Liver (tissue), 9 donors: ENCODE measurements around the gene ARMS2. TPM values are rescaled to one million over a fixed set of nuclear protein-coding genes. Genes with fewer than 3 reads are reported as not detected.

Source experiments
- DNase-seq: peaks from one replicate; pipeline ENCODE4 v3.0.0-alpha.2; 2017; ENCODE audit warnings: low spot score
- H3K27ac ChIP-seq, 2 donors: one replicate each; pipeline ENCODE4 v1.7.0; 2013; ENCODE audit warnings: inconsistent platforms in 2 of 2, low read length in 2 of 2, control low read depth in 1 of 2, low read depth in 1 of 2, mild to moderate bottlenecking in 1 of 2
- H3K27me3 ChIP-seq, 4 donors: one replicate each; pipeline versions ENCODE4 v1.6.1 to v1.7.0; 2013; ENCODE audit warnings: low read length in 3 of 4, inconsistent platforms in 1 of 4, mild to moderate bottlenecking in 1 of 4, moderate library complexity in 1 of 4; ENCODE audit not compliant: control insufficient read depth in 4 of 4, insufficient read depth in 4 of 4
- H3K36me3 ChIP-seq, 4 donors: one replicate each; pipeline versions ENCODE4 v1.6.1 to v1.7.0; 2013; ENCODE audit warnings: low read length in 3 of 4, mild to moderate bottlenecking in 3 of 4, low read depth in 1 of 4, moderate library complexity in 1 of 4; ENCODE audit not compliant: control insufficient read depth in 4 of 4, insufficient read depth in 3 of 4
- H3K4me1 ChIP-seq, 4 donors: one replicate each; pipeline versions ENCODE4 v1.6.1 to v1.7.0; 2013; ENCODE audit warnings: low read length in 3 of 4, mild to moderate bottlenecking in 3 of 4, moderate library complexity in 1 of 4; ENCODE audit not compliant: control insufficient read depth in 4 of 4, insufficient read depth in 4 of 4
- H3K4me3 ChIP-seq, 3 donors: one replicate each; pipeline versions ENCODE4 v1.6.1 to v1.7.0; 2013; ENCODE audit warnings: low read length in 3 of 3, control low read depth in 1 of 3, low read depth in 1 of 3, mild to moderate bottlenecking in 1 of 3
- H3K9ac ChIP-seq, 2 donors: one replicate each; pipeline ENCODE4 v1.7.0; 2013; ENCODE audit warnings: low read length in 2 of 2, mild to moderate bottlenecking in 2 of 2, moderate library complexity in 2 of 2, control low read depth in 1 of 2, low read depth in 1 of 2
- H3K9me3 ChIP-seq, 4 donors: one replicate each; pipeline versions ENCODE4 v1.6.1 to v1.7.0; 2013; ENCODE audit warnings: low read length in 3 of 4; ENCODE audit not compliant: control insufficient read depth in 4 of 4
- EGR1 ChIP-seq, 2 donors: IDR thresholded peaks; 2 replicates each; pipeline ENCODE4 v1.6.1; 2016 to 2018; ENCODE audit warnings: antibody characterized with exemption in 2 of 2, low read depth in 2 of 2
- FOXA1 ChIP-seq: IDR thresholded peaks from 2 replicates; pipeline ENCODE4 v1.6.1; 2016; ENCODE audit warnings: antibody characterized with exemption
- GABPA ChIP-seq, 2 donors: IDR thresholded peaks in 1 of 2; conservative IDR thresholded peaks in 1 of 2; 2 replicates each; pipeline ENCODE4 v1.6.1; 2016; ENCODE audit warnings: antibody characterized with exemption in 2 of 2, mild to moderate bottlenecking in 1 of 2, moderate library complexity in 1 of 2
- HNF4A ChIP-seq, 2 donors: conservative IDR thresholded peaks; 2 replicates each; pipeline ENCODE4 v1.6.1; 2016; ENCODE audit warnings: antibody characterized with exemption in 2 of 2, mild to moderate bottlenecking in 2 of 2
- HNF4G ChIP-seq: IDR thresholded peaks from 2 replicates; pipeline ENCODE4 v1.6.1; 2016; ENCODE audit warnings: antibody characterized with exemption
- JUND ChIP-seq, 2 donors: IDR thresholded peaks; 2 replicates each; pipeline ENCODE4 v1.6.1; 2016; ENCODE audit warnings: antibody characterized with exemption in 2 of 2
- MAX ChIP-seq: IDR thresholded peaks from 2 replicates; pipeline ENCODE4 v1.6.1; 2016; ENCODE audit warnings: antibody characterized with exemption
- NR2F2 ChIP-seq: IDR thresholded peaks from 2 replicates; pipeline ENCODE4 v1.6.1; 2016; ENCODE audit warnings: antibody characterized with exemption
- RAD21 ChIP-seq, 2 donors: IDR thresholded peaks; 2 replicates each; pipeline ENCODE4 v1.6.1; 2016; ENCODE audit warnings: antibody characterized with exemption in 2 of 2, mild to moderate bottlenecking in 2 of 2
- REST ChIP-seq: IDR thresholded peaks from 2 replicates; pipeline ENCODE4 v1.6.1; 2016; ENCODE audit warnings: antibody characterized with exemption, mild to moderate bottlenecking
- SP1 ChIP-seq: IDR thresholded peaks from 2 replicates; pipeline ENCODE4 v1.6.1; 2018; ENCODE audit warnings: antibody characterized with exemption, mild to moderate bottlenecking
- TAF1 ChIP-seq: conservative IDR thresholded peaks from 2 replicates; pipeline ENCODE4 v1.6.1; 2016; ENCODE audit warnings: antibody characterized with exemption, mild to moderate bottlenecking
- YY1 ChIP-seq: IDR thresholded peaks from 2 replicates; pipeline ENCODE4 v1.6.1; 2016; ENCODE audit warnings: antibody characterized with exemption, mild to moderate bottlenecking
- WGBS: extraction: QIAGEN DNeasy Blood & Tissue Kit; methylation state at CpG from one replicate; pipeline ENCODE4 v1.1.7; 2013; 5-methylcytosine and 5-hydroxymethylcytosine counted together
- polyA plus RNA-seq, 2 donors: library from polyadenylated mRNA; stranded (reverse) in 1 of 2; unstranded in 1 of 2; fragments of 200-250 nt in 1 of 2; fragments of >200 nt in 1 of 2; fragmentation: Nextera tagmentation in 1 of 2; extraction: Ambion mirVana in 1 of 2; gene quantifications; one replicate each; pipeline versions ENCODE4 v1.2.1 to v1.2.3, GENCODE V29; 2013 to 2015
- total RNA-seq, 2 donors: library from RNA; depleted of rRNA; stranded (reverse); fragments of >200 nt; gene quantifications; one replicate each; pipeline ENCODE4 v1.2.3, GENCODE V29; 2014
- TF ChIP-seq, protein P1 (sequence below): IDR thresholded peaks from 2 replicates; pipeline ENCODE4 v1.6.1; 2016; ENCODE audit warnings: antibody characterized with exemption
- TF ChIP-seq, protein P2 (sequence below): fragments of 150-350 bp; IDR thresholded peaks from 2 replicates; pipeline ENCODE4 v1.5.1; 2017; ENCODE audit warnings: improper control_type of control experiment, low read depth, low read length; ENCODE audit not compliant: missing input control
- TF ChIP-seq, protein P3 (sequence below): IDR thresholded peaks from 2 replicates; pipeline ENCODE4 v1.6.1; 2016; ENCODE audit warnings: antibody characterized with exemption
- donor health status: healthy.
- donor health status: healthy.
- donor health status: healthy.
- donor health status: healthy.
- donor health status: healthy.

Gene ARMS2
- total and polyA plus RNA-seq, 4 donors: 0.17 TPM; not detected in 3

- 80% methylated on average over 8 of the region's 8 CpGs for WGBS
- H3K9me3 ChIP-seq: no peaks in the 10 kb centered on the region
- no peaks in the 10 kb centered on the region for H3K4me1 ChIP-seq
- no peak for DNase-seq
- no peaks in the 10 kb centered on the region for H3K27me3 ChIP-seq
- H3K9ac ChIP-seq: no peak overlapping the region
- no peak overlapping the region for H3K27ac ChIP-seq
- no peak overlapping the region for H3K4me3 ChIP-seq
- TF ChIP-seq GABPA (IDR thresholded peaks at IDR 0.05 in 1 of 2, conservative IDR thresholded peaks at IDR 0.05 in 1 of 2): no peak
- TF ChIP-seq EGR1 (IDR thresholded peaks at IDR 0.05; ENCODE audit: low read depth in 2 of 2): no peak
- TF ChIP-seq, protein P1, sequence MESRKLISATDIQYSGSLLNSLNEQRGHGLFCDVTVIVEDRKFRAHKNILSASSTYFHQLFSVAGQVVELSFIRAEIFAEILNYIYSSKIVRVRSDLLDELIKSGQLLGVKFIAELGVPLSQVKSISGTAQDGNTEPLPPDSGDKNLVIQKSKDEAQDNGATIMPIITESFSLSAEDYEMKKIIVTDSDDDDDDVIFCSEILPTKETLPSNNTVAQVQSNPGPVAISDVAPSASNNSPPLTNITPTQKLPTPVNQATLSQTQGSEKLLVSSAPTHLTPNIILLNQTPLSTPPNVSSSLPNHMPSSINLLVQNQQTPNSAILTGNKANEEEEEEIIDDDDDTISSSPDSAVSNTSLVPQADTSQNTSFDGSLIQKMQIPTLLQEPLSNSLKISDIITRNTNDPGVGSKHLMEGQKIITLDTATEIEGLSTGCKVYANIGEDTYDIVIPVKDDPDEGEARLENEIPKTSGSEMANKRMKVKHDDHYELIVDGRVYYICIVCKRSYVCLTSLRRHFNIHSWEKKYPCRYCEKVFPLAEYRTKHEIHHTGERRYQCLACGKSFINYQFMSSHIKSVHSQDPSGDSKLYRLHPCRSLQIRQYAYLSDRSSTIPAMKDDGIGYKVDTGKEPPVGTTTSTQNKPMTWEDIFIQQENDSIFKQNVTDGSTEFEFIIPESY: no peak
- TF ChIP-seq RAD21 (IDR thresholded peaks at IDR 0.05): no peak
- no peak for TF ChIP-seq NR2F2
- TF ChIP-seq, protein P2, sequence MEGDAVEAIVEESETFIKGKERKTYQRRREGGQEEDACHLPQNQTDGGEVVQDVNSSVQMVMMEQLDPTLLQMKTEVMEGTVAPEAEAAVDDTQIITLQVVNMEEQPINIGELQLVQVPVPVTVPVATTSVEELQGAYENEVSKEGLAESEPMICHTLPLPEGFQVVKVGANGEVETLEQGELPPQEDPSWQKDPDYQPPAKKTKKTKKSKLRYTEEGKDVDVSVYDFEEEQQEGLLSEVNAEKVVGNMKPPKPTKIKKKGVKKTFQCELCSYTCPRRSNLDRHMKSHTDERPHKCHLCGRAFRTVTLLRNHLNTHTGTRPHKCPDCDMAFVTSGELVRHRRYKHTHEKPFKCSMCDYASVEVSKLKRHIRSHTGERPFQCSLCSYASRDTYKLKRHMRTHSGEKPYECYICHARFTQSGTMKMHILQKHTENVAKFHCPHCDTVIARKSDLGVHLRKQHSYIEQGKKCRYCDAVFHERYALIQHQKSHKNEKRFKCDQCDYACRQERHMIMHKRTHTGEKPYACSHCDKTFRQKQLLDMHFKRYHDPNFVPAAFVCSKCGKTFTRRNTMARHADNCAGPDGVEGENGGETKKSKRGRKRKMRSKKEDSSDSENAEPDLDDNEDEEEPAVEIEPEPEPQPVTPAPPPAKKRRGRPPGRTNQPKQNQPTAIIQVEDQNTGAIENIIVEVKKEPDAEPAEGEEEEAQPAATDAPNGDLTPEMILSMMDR: no peak
- no peak for TF ChIP-seq FOXA1
- no peak for TF ChIP-seq HNF4A (conservative IDR thresholded peaks at IDR 0.05)
- no peak for TF ChIP-seq SP1
- TF ChIP-seq, protein P3, sequence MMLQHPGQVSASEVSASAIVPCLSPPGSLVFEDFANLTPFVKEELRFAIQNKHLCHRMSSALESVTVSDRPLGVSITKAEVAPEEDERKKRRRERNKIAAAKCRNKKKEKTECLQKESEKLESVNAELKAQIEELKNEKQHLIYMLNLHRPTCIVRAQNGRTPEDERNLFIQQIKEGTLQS: no peak
- no peak for TF ChIP-seq YY1
- no peak for TF ChIP-seq JUND (IDR thresholded peaks at IDR 0.05)
- no peak for TF ChIP-seq TAF1
- no peak for TF ChIP-seq HNF4G
- no peak for TF ChIP-seq REST
- peaks cover 0 to 17% (median 8%) of the 10 kb centered on the region in 4 donors for H3K36me3 ChIP-seq
Observed at GRCh38 chr10:122407375-122408125, 46.9 kb upstream of the ARMS2 start.

DNA sequence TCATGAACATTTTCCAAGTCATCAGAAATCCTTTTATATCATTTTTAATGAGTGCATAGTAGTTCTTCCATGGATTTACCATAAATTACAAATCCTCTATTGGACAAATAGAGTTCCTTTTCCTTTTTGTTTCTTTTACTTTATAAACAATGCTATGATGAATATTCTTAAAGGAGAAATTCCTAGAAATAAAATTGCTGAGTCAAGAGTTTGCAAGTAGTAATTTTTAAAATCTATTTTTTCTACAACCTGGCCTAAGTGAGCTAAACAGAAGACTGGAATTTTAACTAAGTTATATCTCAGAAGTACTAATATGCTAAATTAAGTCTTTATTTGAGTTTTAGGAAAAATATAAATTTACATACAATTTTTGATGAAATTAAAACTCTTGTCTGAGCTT is 41.1 kb upstream of the ARMS2 start:
- H3K27me3 ChIP-seq: no peaks in the 10 kb centered on the region
- no peak overlapping the region for H3K27ac ChIP-seq
- TF ChIP-seq MAX (no peak), FOXA1 (no peak), SP1 (no peak), HNF4G (no peak), YY1 (no peak), RAD21 (IDR thresholded peaks at IDR 0.05) (no peak), HNF4A (conservative IDR thresholded peaks at IDR 0.05) (no peak), JUND (IDR thresholded peaks at IDR 0.05) (no peak), REST (no peak), GABPA (IDR thresholded peaks at IDR 0.05 in 1 of 2, conservative IDR thresholded peaks at IDR 0.05 in 1 of 2) (no peak), NR2F2 (no peak)
- TF ChIP-seq, protein P1: no peak
- H3K9ac ChIP-seq: no peak overlapping the region
- no peaks in the 10 kb centered on the region for H3K4me1 ChIP-seq
- no peaks in the 10 kb centered on the region for H3K9me3 ChIP-seq
- no peak overlapping the region for H3K4me3 ChIP-seq
- no peak for DNase-seq
- H3K36me3 ChIP-seq: peaks cover 0 to 9% (median 7%) of the 10 kb centered on the region in 4 donors
